Smooth muscle cell (in vitro differentiated cells): Measurements from ENCODE around the gene FCRL6. TPM values are rescaled to one million over a fixed set of nuclear protein-coding genes. Genes with fewer than 3 reads are reported as not detected.

Source experiments
- DNase-seq: peaks from one replicate; lab custom pipeline; 2025; ENCODE audit not compliant: unreplicated experiment; lab: John Stamatoyannopoulos, UW
- H2AFZ ChIP-seq: fragments of 200-600 bp; sonication (generic); 2 replicates; pipeline ENCODE4 v1.6.0; 2016; ENCODE audit warnings: antibody characterized with exemption, low read depth, mild to moderate bottlenecking
- H3F3A ChIP-seq: fragments of 200-600 bp; sonication (generic); 2 replicates; pipeline ENCODE4 v1.6.0; 2017; ENCODE audit warnings: antibody characterized with exemption, low read depth
- H3K27ac ChIP-seq: fragments of 200-600 bp; sonication (generic); 2 replicates; pipeline ENCODE4 v1.5.1; 2016; ENCODE audit warnings: low read depth, mild to moderate bottlenecking
- H3K27me3 ChIP-seq: fragments of 200-600 bp; sonication (generic); 2 replicates; pipeline ENCODE4 v1.6.1; 2016; ENCODE audit warnings: low read depth, mild to moderate bottlenecking
- H3K36me3 ChIP-seq: fragments of 200-600 bp; sonication (generic); 2 replicates; pipeline ENCODE4 v1.5.1; 2016; ENCODE audit warnings: low read depth
- H3K4me1 ChIP-seq: fragments of 200-600 bp; sonication (generic); 2 replicates; pipeline ENCODE4 v1.5.1; 2016; ENCODE audit warnings: low read depth
- H3K4me2 ChIP-seq: fragments of 200-600 bp; sonication (generic); 2 replicates; pipeline ENCODE4 v1.6.0; 2016; ENCODE audit warnings: mild to moderate bottlenecking
- H3K4me3 ChIP-seq: fragments of 200-600 bp; sonication (generic); 2 replicates; pipeline ENCODE4 v1.5.1; 2016; ENCODE audit warnings: mild to moderate bottlenecking
- H3K79me2 ChIP-seq: fragments of 200-600 bp; sonication (generic); 2 replicates; pipeline ENCODE4 v1.6.0; 2016; ENCODE audit warnings: low read depth, mild to moderate bottlenecking
- H3K9ac ChIP-seq: fragments of 200-600 bp; sonication (generic); 2 replicates; pipeline ENCODE4 v1.6.0; 2016; ENCODE audit warnings: low read depth
- H3K9me3 ChIP-seq: fragments of 200-600 bp; sonication (generic); replicated peaks from 2 replicates; pipeline ENCODE4 v1.5.1; 2016; ENCODE audit warnings: low read depth
- H4K20me1 ChIP-seq: fragments of 200-600 bp; sonication (generic); 2 replicates; pipeline ENCODE4 v1.6.0; 2016; ENCODE audit warnings: low read depth
- WGBS: methylation state at CpG from one replicate; pipeline ENCODE4 v1.1.7; 2016; ENCODE audit warnings: low lambda C conversion rate; 5-methylcytosine and 5-hydroxymethylcytosine counted together
- polyA plus RNA-seq: library from polyadenylated mRNA; unstranded; fragments of >200 nt; fragmentation: Nextera tagmentation; extraction: Ambion mirVana; gene quantifications from 2 replicates; pipeline ENCODE4 v1.2.1, GENCODE V29; 2016
- total RNA-seq: library from RNA; depleted of rRNA; stranded (reverse); fragments of >200 nt; gene quantifications from 2 replicates; pipeline ENCODE4 v1.2.3, GENCODE V29; 2014
- TF ChIP-seq, protein P1 (sequence below): fragments of 200-600 bp; sonication (generic); IDR thresholded peaks from 2 replicates; pipeline ENCODE4 v1.5.1; 2017; ENCODE audit warnings: borderline replicate concordance, mild to moderate bottlenecking, antibody characterized with exemption; ENCODE audit not compliant: insufficient read depth, poor library complexity, severe bottlenecking

FCRL6 gene
- total and polyA plus RNA-seq, 2 experiments from 2014 or later, result not detected

DNA sequence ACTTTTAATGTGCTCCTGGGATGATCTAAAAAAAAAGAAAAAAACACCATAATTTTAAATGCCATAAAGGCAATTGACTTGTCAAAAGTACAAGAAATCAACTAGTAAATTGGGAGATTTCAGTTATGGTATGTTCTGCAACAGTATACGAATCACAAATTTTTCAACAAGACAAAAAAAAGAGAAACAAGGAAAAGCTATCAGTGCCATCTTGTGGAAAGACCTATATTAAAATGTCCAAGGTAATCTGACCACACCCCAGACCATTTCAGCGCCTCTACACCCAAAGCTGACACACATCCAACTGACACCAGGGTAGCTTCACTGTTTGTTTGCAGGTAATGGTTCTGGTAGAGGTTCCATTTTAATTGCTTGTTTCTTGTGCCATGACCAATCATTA is 26.4 kb upstream of the FCRL6 start:
- DNase-seq, result no peak
- no peaks in the 10 kb centered on the region for H3K79me2 ChIP-seq
- H3K27ac ChIP-seq, result no peak overlapping the region
- H3K9ac ChIP-seq, result no peak overlapping the region
- no peak overlapping the region for H2AFZ ChIP-seq
- no peak overlapping the region for H3K4me3 ChIP-seq
- no peaks in the 10 kb centered on the region for H4K20me1 ChIP-seq
- 90% methylated on average over 2 of the region's 2 CpGs for WGBS
- TF ChIP-seq, protein P1, sequence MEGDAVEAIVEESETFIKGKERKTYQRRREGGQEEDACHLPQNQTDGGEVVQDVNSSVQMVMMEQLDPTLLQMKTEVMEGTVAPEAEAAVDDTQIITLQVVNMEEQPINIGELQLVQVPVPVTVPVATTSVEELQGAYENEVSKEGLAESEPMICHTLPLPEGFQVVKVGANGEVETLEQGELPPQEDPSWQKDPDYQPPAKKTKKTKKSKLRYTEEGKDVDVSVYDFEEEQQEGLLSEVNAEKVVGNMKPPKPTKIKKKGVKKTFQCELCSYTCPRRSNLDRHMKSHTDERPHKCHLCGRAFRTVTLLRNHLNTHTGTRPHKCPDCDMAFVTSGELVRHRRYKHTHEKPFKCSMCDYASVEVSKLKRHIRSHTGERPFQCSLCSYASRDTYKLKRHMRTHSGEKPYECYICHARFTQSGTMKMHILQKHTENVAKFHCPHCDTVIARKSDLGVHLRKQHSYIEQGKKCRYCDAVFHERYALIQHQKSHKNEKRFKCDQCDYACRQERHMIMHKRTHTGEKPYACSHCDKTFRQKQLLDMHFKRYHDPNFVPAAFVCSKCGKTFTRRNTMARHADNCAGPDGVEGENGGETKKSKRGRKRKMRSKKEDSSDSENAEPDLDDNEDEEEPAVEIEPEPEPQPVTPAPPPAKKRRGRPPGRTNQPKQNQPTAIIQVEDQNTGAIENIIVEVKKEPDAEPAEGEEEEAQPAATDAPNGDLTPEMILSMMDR, result no peak
- peaks cover 20% of the 10 kb centered on the region for H3K27me3 ChIP-seq
- no peaks in the 10 kb centered on the region for H3K4me1 ChIP-seq
- H3K36me3 ChIP-seq, result no peaks in the 10 kb centered on the region
- H3K4me2 ChIP-seq, result no peak overlapping the region
- H3F3A ChIP-seq, result no peaks in the 10 kb centered on the region
- no peaks in the 10 kb centered on the region for H3K9me3 ChIP-seq

DNA sequence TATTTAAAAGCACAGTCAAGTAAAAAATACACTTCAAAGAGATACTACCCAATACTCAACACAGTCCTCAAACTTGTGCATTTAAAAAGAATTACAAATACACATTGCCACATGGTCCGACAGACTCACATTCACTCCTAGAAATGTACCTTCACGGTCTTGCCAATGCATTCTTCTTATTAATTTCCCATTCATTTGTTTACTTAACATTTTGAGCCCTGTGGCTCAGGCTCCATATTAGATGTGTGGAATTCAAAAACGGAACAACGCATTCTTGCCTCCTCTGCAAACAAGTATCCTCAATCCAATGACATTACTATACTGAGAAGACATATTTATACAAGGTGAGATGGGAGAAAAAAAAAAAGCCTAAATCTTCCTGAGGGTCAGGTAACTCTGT is 23.9 kb upstream of the FCRL6 start:
- no peaks in the 10 kb centered on the region for H3K79me2 ChIP-seq
- no peak overlapping the region for H3K4me3 ChIP-seq
- H3K4me2 ChIP-seq, result no peak overlapping the region
- no peaks in the 10 kb centered on the region for H3K9me3 ChIP-seq
- no peak overlapping the region for H3K27ac ChIP-seq
- 96% methylated on average over 4 of the region's 4 CpGs for WGBS
- H3K27me3 ChIP-seq, result peaks cover 3% of the 10 kb centered on the region
- no peaks in the 10 kb centered on the region for H3F3A ChIP-seq
- no peaks in the 10 kb centered on the region for H3K4me1 ChIP-seq
- no peak for DNase-seq
- no peak overlapping the region for H2AFZ ChIP-seq
- no peaks in the 10 kb centered on the region for H4K20me1 ChIP-seq
- no peak overlapping the region for H3K9ac ChIP-seq
- TF ChIP-seq, protein P1, result no peak
- H3K36me3 ChIP-seq, result no peaks in the 10 kb centered on the region

DNA sequence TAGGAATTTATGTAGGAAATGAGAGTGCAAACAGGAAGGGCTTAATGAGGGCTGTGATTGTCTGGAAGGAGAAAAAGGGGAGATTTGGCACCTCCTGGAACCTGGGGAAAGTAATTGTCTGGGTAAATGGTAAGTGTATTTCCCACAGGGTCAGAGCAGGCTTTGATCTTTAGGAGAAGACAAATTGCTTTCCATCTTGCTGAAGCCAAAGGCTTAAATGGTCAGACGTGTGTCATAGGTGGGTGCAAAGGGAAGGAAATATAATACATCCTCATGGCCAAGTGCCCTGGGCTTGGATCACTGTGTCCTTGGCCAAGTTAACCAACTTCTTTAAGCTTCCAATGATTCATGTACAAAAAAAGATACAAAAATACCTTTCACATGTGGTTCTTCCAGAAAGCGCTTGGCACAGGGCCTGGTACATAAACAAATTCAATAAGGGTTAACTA is 22.7 kb upstream of the FCRL6 start:
- Histone ChIP-seq H3F3A (no peaks in the 10 kb centered on the region), H2AFZ (no peak overlapping the region), H3K27ac (no peak overlapping the region), H4K20me1 (no peaks in the 10 kb centered on the region), H3K9ac (no peak overlapping the region), H3K9me3 (no peaks in the 10 kb centered on the region), H3K36me3 (no peaks in the 10 kb centered on the region), H3K27me3 (no peaks in the 10 kb centered on the region), H3K79me2 (no peaks in the 10 kb centered on the region), H3K4me2 (no peak overlapping the region), H3K4me1 (no peaks in the 10 kb centered on the region), H3K4me3 (no peak overlapping the region)
- TF ChIP-seq, protein P1, result no peak
- WGBS, result 75% methylated on average over 2 of the region's 2 CpGs
- no peak for DNase-seq
